ENCODE data around the gene GGT5.

DNA sequence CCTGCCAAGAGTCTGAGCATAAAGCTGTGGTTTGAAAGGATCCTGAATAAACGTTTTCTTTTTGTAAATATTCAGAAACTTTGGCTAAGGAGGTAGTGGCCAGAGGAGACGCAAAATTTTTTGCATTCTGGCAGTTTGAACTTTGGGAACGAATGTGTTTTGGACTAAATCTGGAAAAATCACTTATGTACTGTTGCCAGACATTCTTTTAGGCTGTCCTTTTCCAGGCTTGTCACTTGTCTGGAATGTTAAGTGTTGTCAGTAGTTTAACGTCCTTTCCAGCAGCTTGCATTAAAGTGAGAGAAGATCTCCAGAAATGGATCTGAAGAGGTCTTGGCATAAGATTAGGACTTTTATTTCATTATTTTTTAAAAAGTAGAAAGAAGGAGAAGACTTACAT, 44.2 kb upstream of the GGT5 start:
- TF ChIP-seq, protein P1, sequence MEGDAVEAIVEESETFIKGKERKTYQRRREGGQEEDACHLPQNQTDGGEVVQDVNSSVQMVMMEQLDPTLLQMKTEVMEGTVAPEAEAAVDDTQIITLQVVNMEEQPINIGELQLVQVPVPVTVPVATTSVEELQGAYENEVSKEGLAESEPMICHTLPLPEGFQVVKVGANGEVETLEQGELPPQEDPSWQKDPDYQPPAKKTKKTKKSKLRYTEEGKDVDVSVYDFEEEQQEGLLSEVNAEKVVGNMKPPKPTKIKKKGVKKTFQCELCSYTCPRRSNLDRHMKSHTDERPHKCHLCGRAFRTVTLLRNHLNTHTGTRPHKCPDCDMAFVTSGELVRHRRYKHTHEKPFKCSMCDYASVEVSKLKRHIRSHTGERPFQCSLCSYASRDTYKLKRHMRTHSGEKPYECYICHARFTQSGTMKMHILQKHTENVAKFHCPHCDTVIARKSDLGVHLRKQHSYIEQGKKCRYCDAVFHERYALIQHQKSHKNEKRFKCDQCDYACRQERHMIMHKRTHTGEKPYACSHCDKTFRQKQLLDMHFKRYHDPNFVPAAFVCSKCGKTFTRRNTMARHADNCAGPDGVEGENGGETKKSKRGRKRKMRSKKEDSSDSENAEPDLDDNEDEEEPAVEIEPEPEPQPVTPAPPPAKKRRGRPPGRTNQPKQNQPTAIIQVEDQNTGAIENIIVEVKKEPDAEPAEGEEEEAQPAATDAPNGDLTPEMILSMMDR (IDR thresholded peaks at IDR 0.05): no peak
- no peak for TF ChIP-seq POLR2A (IDR thresholded peaks at IDR 0.05)

All from vagina (tissue), 2 donors.